Measurements from ENCODE around the gene NT5C2.

The NT5C2 gene

GRCh38 chr10:103127241-103127640 lies 65.8 kb downstream of the NT5C2 start:
- DNase-seq (no peak), ATAC-seq (ENCODE audit: insufficient read depth, low read depth) (no peak)
- Histone ChIP-seq H3K36me3 (ENCODE audit: insufficient read depth, low read length) (peaks cover 27% of the 10 kb centered on the region), H3K27ac (ENCODE audit: low read length) (no peak overlapping the region), H3K79me2 (ENCODE audit: insufficient read depth, low read length) (peaks cover 42% of the 10 kb centered on the region), H3K4me3 (ENCODE audit: low read depth in 1 of 2, low read length in 2 of 2) (no peak overlapping the region), H3K4me1 (ENCODE audit: insufficient read depth, low read length) (peaks cover 5% of the 10 kb centered on the region; the same call in 1 of the 2 replicates), H3K4me2 (ENCODE audit: insufficient read depth, low read length) (no peak overlapping the region), H2AFZ (ENCODE audit: low read depth, low read length) (no peak overlapping the region), H3K9me3 (ENCODE audit: insufficient read depth, low read length, severe bottlenecking) (no peaks in the 10 kb centered on the region), H3K9ac (ENCODE audit: low read depth, low read length) (no peak overlapping the region), H3K27me3 (ENCODE audit: insufficient read depth, low read length, poor library complexity) (no peaks in the 10 kb centered on the region), H4K20me1 (ENCODE audit: insufficient read depth, low read length) (peaks cover 8% of the 10 kb centered on the region)
- TF ChIP-seq, protein P1, sequence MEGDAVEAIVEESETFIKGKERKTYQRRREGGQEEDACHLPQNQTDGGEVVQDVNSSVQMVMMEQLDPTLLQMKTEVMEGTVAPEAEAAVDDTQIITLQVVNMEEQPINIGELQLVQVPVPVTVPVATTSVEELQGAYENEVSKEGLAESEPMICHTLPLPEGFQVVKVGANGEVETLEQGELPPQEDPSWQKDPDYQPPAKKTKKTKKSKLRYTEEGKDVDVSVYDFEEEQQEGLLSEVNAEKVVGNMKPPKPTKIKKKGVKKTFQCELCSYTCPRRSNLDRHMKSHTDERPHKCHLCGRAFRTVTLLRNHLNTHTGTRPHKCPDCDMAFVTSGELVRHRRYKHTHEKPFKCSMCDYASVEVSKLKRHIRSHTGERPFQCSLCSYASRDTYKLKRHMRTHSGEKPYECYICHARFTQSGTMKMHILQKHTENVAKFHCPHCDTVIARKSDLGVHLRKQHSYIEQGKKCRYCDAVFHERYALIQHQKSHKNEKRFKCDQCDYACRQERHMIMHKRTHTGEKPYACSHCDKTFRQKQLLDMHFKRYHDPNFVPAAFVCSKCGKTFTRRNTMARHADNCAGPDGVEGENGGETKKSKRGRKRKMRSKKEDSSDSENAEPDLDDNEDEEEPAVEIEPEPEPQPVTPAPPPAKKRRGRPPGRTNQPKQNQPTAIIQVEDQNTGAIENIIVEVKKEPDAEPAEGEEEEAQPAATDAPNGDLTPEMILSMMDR (IDR thresholded peaks at IDR 0.05; ENCODE audit: borderline replicate concordance, extremely low read depth, low read length, poor library complexity, severe bottlenecking) = no peak
- TF ChIP-seq EZH2 (IDR thresholded peaks at IDR 0.05; ENCODE audit: borderline replicate concordance, low read depth, low read length, severe bottlenecking) = no peak

DNA sequence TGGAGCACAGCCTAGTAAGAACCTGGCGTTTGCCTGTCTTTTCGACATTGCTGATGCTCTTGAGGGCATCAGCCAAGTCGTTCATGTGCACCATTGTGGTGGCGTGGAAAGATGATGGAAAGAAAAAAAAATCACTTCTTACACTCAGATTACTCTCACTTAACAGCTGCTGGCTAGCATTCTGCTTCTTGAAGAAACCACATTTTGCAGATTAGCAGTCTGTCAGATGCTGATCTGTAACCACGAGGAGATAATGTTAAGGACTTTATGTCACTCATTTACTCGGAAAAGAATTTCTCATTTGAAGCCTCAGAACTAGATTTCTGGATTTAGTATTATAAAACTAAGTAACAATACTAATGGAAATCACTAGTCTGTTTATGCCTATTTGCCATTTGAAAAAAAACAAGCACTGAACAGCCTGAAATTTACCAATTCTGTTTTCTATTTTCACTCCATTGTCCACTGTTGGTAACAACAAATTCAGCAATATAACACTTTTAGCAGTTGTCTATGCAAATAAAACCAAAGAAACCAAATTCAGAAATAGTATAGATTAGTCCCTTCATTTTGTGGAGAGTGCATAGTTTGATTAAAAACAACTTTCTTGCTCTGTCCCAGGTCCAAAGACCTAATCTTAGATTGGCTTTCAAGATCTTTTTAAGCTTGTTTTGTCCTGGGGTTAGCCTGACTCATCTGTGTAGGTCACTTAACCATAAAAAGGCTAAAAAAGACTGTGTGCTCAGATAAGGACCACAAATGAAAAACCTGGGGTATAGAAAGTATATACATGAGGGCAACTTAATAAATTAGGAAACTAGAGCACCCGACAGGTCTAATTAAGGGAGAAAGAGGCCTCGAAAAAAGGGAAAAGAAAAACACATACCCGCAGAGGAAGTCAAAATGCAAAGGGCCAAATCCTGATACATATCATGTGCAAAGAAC lies 67.5 kb downstream of the NT5C2 start:
- H3K4me3 ChIP-seq (ENCODE audit: low read depth in 1 of 2, low read length in 2 of 2) = no peak overlapping the region
- H3K27me3 ChIP-seq (ENCODE audit: insufficient read depth, low read length, poor library complexity) = no peaks in the 10 kb centered on the region
- peaks cover 8% of the 10 kb centered on the region for H4K20me1 ChIP-seq (ENCODE audit: insufficient read depth, low read length)
- H3K4me2 ChIP-seq (ENCODE audit: insufficient read depth, low read length) = no peak overlapping the region
- DNase-seq (peak; percentile 22), ATAC-seq (ENCODE audit: insufficient read depth, low read depth) (peak; percentile 81)
- no peak for TF ChIP-seq EZH2 (IDR thresholded peaks at IDR 0.05; ENCODE audit: borderline replicate concordance, low read depth, low read length, severe bottlenecking)
- TF ChIP-seq, protein P1 (IDR thresholded peaks at IDR 0.05; ENCODE audit: borderline replicate concordance, extremely low read depth, low read length, poor library complexity, severe bottlenecking) = no peak
- peaks cover 44% of the 10 kb centered on the region for H3K79me2 ChIP-seq (ENCODE audit: insufficient read depth, low read length)
- H3K9me3 ChIP-seq (ENCODE audit: insufficient read depth, low read length, severe bottlenecking) = no peaks in the 10 kb centered on the region
- no peak overlapping the region for H3K27ac ChIP-seq (ENCODE audit: low read length)
- no peak overlapping the region for H3K9ac ChIP-seq (ENCODE audit: low read depth, low read length)
- peaks cover 15% of the 10 kb centered on the region for H3K36me3 ChIP-seq (ENCODE audit: insufficient read depth, low read length)
- H3K4me1 ChIP-seq (ENCODE audit: insufficient read depth, low read length) = peaks cover 5% of the 10 kb centered on the region; the same call in 1 of the 2 replicates
- no peak overlapping the region for H2AFZ ChIP-seq (ENCODE audit: low read depth, low read length)

DNA sequence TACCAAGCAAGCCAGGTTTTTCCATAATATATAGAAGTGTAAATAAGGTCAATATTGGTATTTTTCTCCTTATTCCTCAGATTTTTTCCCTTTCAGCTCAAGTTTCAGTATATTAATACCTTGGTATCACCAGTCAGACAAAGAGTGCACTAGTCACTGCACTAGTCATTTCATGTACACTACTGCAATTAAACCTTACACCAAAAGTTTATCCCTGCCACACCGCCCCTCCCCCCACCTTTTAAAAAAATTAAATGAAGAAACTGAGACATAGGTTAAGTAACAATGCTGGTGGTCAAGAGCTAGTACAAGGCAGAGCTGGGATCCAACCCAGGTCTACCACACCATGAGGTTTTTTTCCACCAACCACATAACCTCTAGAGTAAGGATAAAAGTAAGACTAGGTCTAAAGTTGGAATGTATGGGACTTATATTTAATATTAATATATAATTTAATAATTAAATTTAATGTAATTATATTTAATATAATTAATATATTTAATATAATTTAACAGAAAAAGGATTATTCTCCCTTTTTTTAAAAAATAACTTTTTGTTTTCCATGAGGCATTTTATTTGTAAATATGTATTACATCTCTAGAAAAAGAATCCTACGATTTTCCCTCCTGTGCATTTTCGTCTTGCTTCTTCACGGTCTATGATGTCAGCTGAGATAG lies 68.5 kb downstream of the NT5C2 start:
- no peak overlapping the region for H3K4me2 ChIP-seq (ENCODE audit: insufficient read depth, low read length)
- DNase-seq (no peak), ATAC-seq (ENCODE audit: insufficient read depth, low read depth) (no peak)
- H3K36me3 ChIP-seq (ENCODE audit: insufficient read depth, low read length) = peaks cover 15% of the 10 kb centered on the region
- no peak overlapping the region for H3K9ac ChIP-seq (ENCODE audit: low read depth, low read length)
- H4K20me1 ChIP-seq (ENCODE audit: insufficient read depth, low read length) = peaks cover 8% of the 10 kb centered on the region
- peaks cover 5% of the 10 kb centered on the region; the same call in 1 of the 2 replicates for H3K4me1 ChIP-seq (ENCODE audit: insufficient read depth, low read length)
- H3K9me3 ChIP-seq (ENCODE audit: insufficient read depth, low read length, severe bottlenecking) = no peaks in the 10 kb centered on the region
- no peak overlapping the region for H3K4me3 ChIP-seq (ENCODE audit: low read depth in 1 of 2, low read length in 2 of 2)
- H2AFZ ChIP-seq (ENCODE audit: low read depth, low read length) = no peak overlapping the region
- no peak overlapping the region for H3K27ac ChIP-seq (ENCODE audit: low read length)
- TF ChIP-seq EZH2 (IDR thresholded peaks at IDR 0.05; ENCODE audit: borderline replicate concordance, low read depth, low read length, severe bottlenecking) = no peak
- TF ChIP-seq, protein P1 (IDR thresholded peaks at IDR 0.05; ENCODE audit: borderline replicate concordance, extremely low read depth, low read length, poor library complexity, severe bottlenecking) = no peak
- no peaks in the 10 kb centered on the region for H3K27me3 ChIP-seq (ENCODE audit: insufficient read depth, low read length, poor library complexity)
- H3K79me2 ChIP-seq (ENCODE audit: insufficient read depth, low read length) = peaks cover 54% of the 10 kb centered on the region

Data from DND-41 (cell line).